HepG2 (cell line): Measurements from ENCODE around the gene MATN1. TPM values are rescaled to one million over a fixed set of nuclear protein-coding genes. Genes with fewer than 3 reads are reported as not detected.

Experiments used
- ATAC-seq: fragments of 200-7000 bp; cut with Tn5 transposase; 3 replicates; pipeline ENCODE4 v1.9.1; 2020; ENCODE audit warnings: mild to moderate bottlenecking, moderate library complexity
- BruUV-seq: library from RNA; stranded (reverse); fragments of 400-500 nt; replicated peaks from 2 replicates; lab custom pipeline; 2021; lab: Mats Ljungman, UMichigan
- CTCF ChIA-PET: fragments of 300-600 bp; formaldehyde crosslinking; extraction: SDS; loops from one replicate; lab custom pipeline; 2021; ENCODE audit warnings: low total read pairs, inconsistent platforms, low intra/inter-chr PET ratio; lab: Yijun Ruan, JAX
- POLR2A ChIA-PET: fragments of 350-600 bp; sonication (Branson Sonifier 250); formaldehyde crosslinking; loops from one replicate; lab custom pipeline; 2020; ENCODE audit warnings: antibody characterized with exemption, inconsistent platforms; lab: Yijun Ruan, JAX
- DNase-seq: peaks from one replicate; pipeline ENCODE4 v3.0.0-alpha.2; 2015; ENCODE audit warnings: low spot score
- FAIRE-seq: peaks from 3 replicates; lab custom pipeline; 2011; peaks lifted over from hg19 to GRCh38; lab: Jason Lieb, UNC
- H2AFZ ChIP-seq: one replicate; pipeline ENCODE4 v1.6.1; 2011; ENCODE audit warnings: low read length, inconsistent platforms
- H3K27ac ChIP-seq: fragments of 300-600 bp; 3 replicates; pipeline ENCODE4 v1.8.0; 2011; ENCODE audit warnings: mixed run types, mild to moderate bottlenecking, mixed read lengths, low read length, inconsistent platforms; ENCODE audit not compliant: insufficient read depth; ENCODE audit errors: extremely low read length
- H3K27me3 ChIP-seq, 2 experiments: fragments of 200-600 bp in 1 of 2; 2 replicates in 1 of 2; 3 replicates in 1 of 2; pipeline versions ENCODE4 v1.6.0 to v1.8.0; 2011; ENCODE audit warnings: low read length in 2 of 2, mild to moderate bottlenecking in 2 of 2, moderate library complexity in 2 of 2, inconsistent platforms in 1 of 2; ENCODE audit not compliant: insufficient read depth in 2 of 2, control insufficient read depth in 1 of 2
- H3K36me3 ChIP-seq, 2 experiments: fragments of 200-600 bp in 1 of 2; replicated peaks in 1 of 2; 2 replicates in 1 of 2; 3 replicates in 1 of 2; pipeline versions ENCODE4 v1.5.1 to v1.8.0; 2011; ENCODE audit warnings: low read length in 2 of 2, inconsistent platforms in 1 of 2; ENCODE audit not compliant: insufficient read depth in 2 of 2, control insufficient read depth in 1 of 2
- H3K4me1 ChIP-seq: 2 replicates; pipeline ENCODE4 v1.5.1; 2012; ENCODE audit warnings: low read length, inconsistent platforms; ENCODE audit not compliant: insufficient read depth
- H3K4me2 ChIP-seq: 2 replicates; pipeline ENCODE4 v1.6.0; 2011; ENCODE audit warnings: low read depth, low read length, inconsistent platforms
- H3K4me3 ChIP-seq, 3 experiments: fragments of 200-600 bp in 1 of 3; sonication (generic), shearing (Covaris generic) in 1 of 3; replicated peaks in 1 of 3; 2 replicates each; pipeline ENCODE4 v1.5.1; 2011 to 2016; ENCODE audit warnings: low read length in 3 of 3, inconsistent platforms in 2 of 3, low read depth in 2 of 3, mild to moderate bottlenecking in 2 of 3, control low read depth in 1 of 3, mixed read lengths in 1 of 3; ENCODE audit not compliant: insufficient read depth in 1 of 3
- H3K79me2 ChIP-seq: one replicate; pipeline ENCODE4 v1.6.1; 2011; ENCODE audit warnings: low read length, inconsistent platforms; ENCODE audit not compliant: insufficient read depth
- H3K9ac ChIP-seq: 2 replicates; pipeline ENCODE4 v1.6.0; 2011; ENCODE audit warnings: mild to moderate bottlenecking, low read depth, low read length, inconsistent platforms; ENCODE audit not compliant: insufficient read depth
- H3K9me3 ChIP-seq: 2 replicates; pipeline ENCODE4 v1.5.1; 2012; ENCODE audit warnings: mild to moderate bottlenecking, low read length
- H4K20me1 ChIP-seq: 2 replicates; pipeline ENCODE4 v1.6.0; 2011; ENCODE audit warnings: inconsistent platforms, mild to moderate bottlenecking, low read length, moderate library complexity; ENCODE audit not compliant: insufficient read depth
- HDAC1 ChIP-seq: sonication (generic); formaldehyde crosslinking; IDR thresholded peaks from 2 replicates; pipeline ENCODE4 v1.5.1; 2020; ENCODE audit warnings: mild to moderate bottlenecking, missing genetic modification reagents
- HNF4A ChIP-seq: sonication (generic); formaldehyde crosslinking; IDR thresholded peaks from 2 replicates; pipeline ENCODE4 v1.4.0; 2020; ENCODE audit warnings: missing genetic modification reagents
- KAT7 ChIP-seq: IDR thresholded peaks from 2 replicates; pipeline ENCODE4 v1.6.1; 2018; ENCODE audit warnings: borderline replicate concordance, missing compliant biosample characterization
- MAF1 ChIP-seq: sonication (generic); formaldehyde crosslinking; IDR thresholded peaks from 2 replicates; pipeline ENCODE4 v1.5.0; 2020; ENCODE audit warnings: missing genetic modification reagents, borderline replicate concordance
- NFRKB ChIP-seq: fragments of 450-650 bp; IDR thresholded peaks from 2 replicates; pipeline ENCODE4 v1.6.1; 2017
- PAX8 ChIP-seq: sonication (generic); formaldehyde crosslinking; IDR thresholded peaks from 2 replicates; pipeline ENCODE4 v1.8.0; 2022; ENCODE audit warnings: mild to moderate bottlenecking, missing genetic modification reagents, borderline replicate concordance
- ZFY ChIP-seq: sonication (generic); formaldehyde crosslinking; IDR thresholded peaks from 2 replicates; pipeline ENCODE4 v1.4.0; 2020; ENCODE audit warnings: missing genetic modification reagents
- ZNF318 ChIP-seq: sonication (generic); formaldehyde crosslinking; IDR thresholded peaks from 2 replicates; pipeline ENCODE4 v1.4.0; 2020; ENCODE audit warnings: mild to moderate bottlenecking, missing genetic modification reagents
- ZNF510 ChIP-seq: sonication (generic); formaldehyde crosslinking; IDR thresholded peaks from 2 replicates; pipeline ENCODE4 v1.4.0; 2020; ENCODE audit warnings: low read depth, mild to moderate bottlenecking, missing genetic modification reagents
- ZNF704 ChIP-seq: sonication (generic); formaldehyde crosslinking; IDR thresholded peaks from 2 replicates; pipeline ENCODE4 v1.8.1; 2023; ENCODE audit warnings: mild to moderate bottlenecking, inconsistent platforms, moderate library complexity, missing genetic modification reagents, borderline replicate concordance
- ZNF792 ChIP-seq: IDR thresholded peaks from 2 replicates; pipeline ENCODE4 v1.6.1; 2016
- ZNF883 ChIP-seq: sonication (generic); formaldehyde crosslinking; IDR thresholded peaks from 2 replicates; pipeline ENCODE4 v1.5.1; 2020; ENCODE audit warnings: mild to moderate bottlenecking, missing genetic modification reagents; ENCODE audit errors: not compliant biosample characterization
- WGBS: methylation state at CpG from one replicate; pipeline ENCODE4 v1.1.6; 2017; ENCODE audit warnings: low lambda C conversion rate; 5-methylcytosine and 5-hydroxymethylcytosine counted together
- in situ Hi-C: cut with HindIII; loops from 2 replicates; pipeline ENCODE4 v1.10.0; 2017; ENCODE audit warnings: low pct_unique_long_range_greater_than_20kb; ENCODE audit not compliant: extremely low pct_ligation_motif_present
- intact Hi-C: fragments of 100-400 bp; cut with micrococcal nuclease; formaldehyde crosslinking; loops from one replicate; pipeline ENCODE4 v1.10.0; 2022; ENCODE audit not compliant: unreplicated experiment
- polyA plus RNA-seq, 8 experiments: library from polyadenylated mRNA; depleted of rRNA in 3 of 8; stranded (reverse) in 7 of 8; unstranded in 1 of 8; fragments of >200 nt; fragmentation: Illumina TruSeq in 4 of 8; extraction: Trizol in 4 of 8; gene quantifications; 2 replicates each; pipeline versions ENCODE4 v1.2.1 to v1.2.3, GENCODE V29; 2011 to 2016; ENCODE audit warnings: low read depth in 4 of 8, missing spikeins in 1 of 8, mixed read lengths in 1 of 8; ENCODE audit not compliant: insufficient read depth in 1 of 8
- total RNA-seq, 5 experiments: library from RNA; depleted of rRNA; stranded (reverse); fragments of >200 nt; fragmentation: Illumina TruSeq; extraction: Trizol; gene quantifications; 2 replicates each; pipeline ENCODE4 v1.2.3, GENCODE V29; 2016; ENCODE audit warnings: low read depth in 1 of 5
- TF ChIP-seq, protein P1 (sequence below): sonication (generic); formaldehyde crosslinking; IDR thresholded peaks from 2 replicates; pipeline ENCODE4 v1.8.0; 2023; ENCODE audit warnings: mild to moderate bottlenecking, missing genetic modification reagents
- TF ChIP-seq, protein P2 (sequence below): sonication (generic); formaldehyde crosslinking; IDR thresholded peaks from 2 replicates; pipeline ENCODE4 v1.5.0; 2020; ENCODE audit warnings: missing genetic modification reagents, mild to moderate bottlenecking, borderline replicate concordance

The MATN1 gene
- total and polyA plus RNA-seq, 2 of the 13 experiments (the other 11 are each of a cell fraction or from before 2014, with no cell fraction given): 0.04 to 0.05 TPM

DNA sequence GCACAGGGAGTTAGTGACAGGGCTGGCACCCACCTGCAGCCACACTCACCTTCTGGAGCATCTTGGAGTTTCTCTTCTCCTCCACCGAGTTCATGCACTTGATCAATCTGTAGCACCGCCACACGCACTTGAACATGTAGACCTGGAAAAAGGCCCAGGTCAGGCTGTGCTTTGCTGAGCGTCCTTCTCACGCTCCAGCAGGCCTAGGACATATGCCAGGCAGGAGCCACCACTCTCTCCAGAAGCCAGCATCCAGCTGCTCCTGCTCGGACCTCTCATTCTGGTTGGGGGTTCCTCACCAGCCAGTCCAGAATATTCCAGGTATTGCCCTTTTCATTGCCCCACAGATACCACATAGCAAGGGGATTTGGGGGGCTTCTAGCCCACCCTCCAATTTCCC is 11.7 kb upstream of the MATN1 start:
- BruUV-seq: no TSS peak
- ChIA-PET CTCF (no interaction called here), POLR2A (no interaction called here)
- H3K36me3 ChIP-seq: no peaks in the 10 kb centered on the region
- H4K20me1 ChIP-seq: no peaks in the 10 kb centered on the region
- H3K4me2 ChIP-seq: no peak overlapping the region
- in situ Hi-C loops: no loop called here
- 31% methylated on average over 5 of the region's 6 CpGs for WGBS
- no peak for ATAC-seq
- no peak for FAIRE-seq
- H3K9ac ChIP-seq: no peak overlapping the region
- H3K79me2 ChIP-seq: no peaks in the 10 kb centered on the region
- no peak overlapping the region for H3K27ac ChIP-seq
- peaks cover 13% of the 10 kb centered on the region for H3K4me1 ChIP-seq
- H3K4me3 ChIP-seq: no peak overlapping the region
- intact Hi-C loops: no loop called here
- peaks cover 0 to 10% of the 10 kb centered on the region in 2 experiments; a peak in 3 of 5 replicates for H3K27me3 ChIP-seq
- no peak overlapping the region for H2AFZ ChIP-seq
- DNase-seq: no peak
- no peaks in the 10 kb centered on the region for H3K9me3 ChIP-seq
- TF ChIP-seq KAT7 (no peak), PAX8 (CRISPR knock-in tag) (no peak), ZNF704 (CRISPR knock-in tag) (no peak), MAF1 (CRISPR knock-in tag) (no peak), ZNF510 (no peak), ZFY (CRISPR knock-in tag) (no peak), HNF4A (CRISPR knock-in tag) (no peak), HDAC1 (CRISPR knock-in tag) (no peak), ZNF792 (CRISPR knock-in tag) (no peak), ZNF883 (CRISPR knock-in tag) (no peak), NFRKB (no peak), ZNF318 (CRISPR knock-in tag) (no peak)
- TF ChIP-seq, protein P1, sequence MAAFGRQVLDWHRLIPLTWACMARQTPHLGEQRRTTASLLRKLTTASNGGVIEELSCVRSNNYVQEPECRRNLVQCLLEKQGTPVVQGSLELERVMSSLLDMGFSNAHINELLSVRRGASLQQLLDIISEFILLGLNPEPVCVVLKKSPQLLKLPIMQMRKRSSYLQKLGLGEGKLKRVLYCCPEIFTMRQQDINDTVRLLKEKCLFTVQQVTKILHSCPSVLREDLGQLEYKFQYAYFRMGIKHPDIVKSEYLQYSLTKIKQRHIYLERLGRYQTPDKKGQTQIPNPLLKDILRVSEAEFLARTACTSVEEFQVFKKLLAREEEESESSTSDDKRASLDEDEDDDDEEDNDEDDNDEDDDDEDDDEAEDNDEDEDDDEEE (CRISPR knock-in tag): no peak
- TF ChIP-seq, protein P2, sequence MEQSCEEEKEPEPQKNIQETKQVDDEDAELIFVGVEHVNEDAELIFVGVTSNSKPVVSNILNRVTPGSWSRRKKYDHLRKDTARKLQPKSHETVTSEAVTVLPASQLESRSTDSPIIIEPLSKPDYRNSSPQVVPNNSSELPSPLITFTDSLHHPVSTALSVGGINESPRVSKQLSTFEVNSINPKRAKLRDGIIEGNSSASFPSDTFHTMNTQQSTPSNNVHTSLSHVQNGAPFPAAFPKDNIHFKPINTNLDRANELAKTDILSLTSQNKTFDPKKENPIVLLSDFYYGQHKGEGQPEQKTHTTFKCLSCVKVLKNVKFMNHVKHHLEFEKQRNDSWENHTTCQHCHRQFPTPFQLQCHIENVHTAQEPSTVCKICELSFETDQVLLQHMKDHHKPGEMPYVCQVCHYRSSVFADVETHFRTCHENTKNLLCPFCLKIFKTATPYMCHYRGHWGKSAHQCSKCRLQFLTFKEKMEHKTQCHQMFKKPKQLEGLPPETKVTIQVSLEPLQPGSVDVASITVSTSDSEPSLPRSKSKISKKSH (CRISPR knock-in tag): no peak
